ENCODE measurements around the gene LRCH1.

Gene LRCH1

GRCh38 chr13:46659413-46660065 is 106.6 kb downstream of the LRCH1 start:
- Histone ChIP-seq H3K27ac (no peak overlapping the region), H3K79me2 (ENCODE audit: insufficient read depth, low read depth) (peaks cover 10% of the 10 kb centered on the region; the same call in 1 of the 2 replicates)
- TF ChIP-seq CTCF (conservative IDR thresholded peaks at IDR 0.05; ENCODE audit: low read depth, low read length), result no peak

GRCh38 chr13:46660416-46660815 is 107.4 kb downstream of the LRCH1 start:
- H3K4me1 ChIP-seq (ENCODE audit: low read depth, poor library complexity, severe bottlenecking), result peaks cover 54% of the 10 kb centered on the region
- H3K27ac ChIP-seq, result no peak overlapping the region
- TF ChIP-seq CTCF (conservative IDR thresholded peaks at IDR 0.05; ENCODE audit: low read depth, low read length), result no peak
- H3K36me3 ChIP-seq (ENCODE audit: insufficient read depth), result no peaks in the 10 kb centered on the region
- H3K27me3 ChIP-seq (ENCODE audit: insufficient read depth, low read depth), result no peaks in the 10 kb centered on the region
- H4K20me1 ChIP-seq (ENCODE audit: insufficient read depth), result no peaks in the 10 kb centered on the region
- H3K9ac ChIP-seq, result no peak overlapping the region
- H3K4me2 ChIP-seq, result no peak overlapping the region
- no peak overlapping the region for H3K4me3 ChIP-seq (IDR thresholded peaks at IDR 0.05; ENCODE audit: insufficient read depth, low read depth, low read length)
- H3K79me2 ChIP-seq (ENCODE audit: insufficient read depth, low read depth), result peaks cover 15% of the 10 kb centered on the region; the same call in 1 of the 2 replicates
- no peak overlapping the region for H2AFZ ChIP-seq (ENCODE audit: low read depth)

More at GRCh38 chr13:46659413-46660065, 106.6 kb downstream of the LRCH1 start:
- Histone ChIP-seq H3K9ac (no peak overlapping the region), H3K4me1 (ENCODE audit: low read depth, poor library complexity, severe bottlenecking) (peaks cover 46% of the 10 kb centered on the region), H3K27me3 (ENCODE audit: insufficient read depth, low read depth) (no peaks in the 10 kb centered on the region), H3K36me3 (ENCODE audit: insufficient read depth) (no peaks in the 10 kb centered on the region), H3K4me2 (no peak overlapping the region), H3K4me3 (IDR thresholded peaks at IDR 0.05; ENCODE audit: insufficient read depth, low read depth, low read length) (no peak overlapping the region), H2AFZ (ENCODE audit: low read depth) (no peak overlapping the region), H4K20me1 (ENCODE audit: insufficient read depth) (no peaks in the 10 kb centered on the region)

- Histone ChIP-seq H2AFZ (ENCODE audit: low read depth) (no peak overlapping the region), H3K79me2 (ENCODE audit: insufficient read depth, low read depth) (peaks cover 19% of the 10 kb centered on the region; the same call in 1 of the 2 replicates), H3K4me2 (no peak overlapping the region), H3K36me3 (ENCODE audit: insufficient read depth) (no peaks in the 10 kb centered on the region), H3K4me1 (ENCODE audit: low read depth, poor library complexity, severe bottlenecking) (peaks cover 59% of the 10 kb centered on the region), H3K4me3 (IDR thresholded peaks at IDR 0.05; ENCODE audit: insufficient read depth, low read depth, low read length) (no peak overlapping the region), H3K27ac (no peak overlapping the region), H3K27me3 (ENCODE audit: insufficient read depth, low read depth) (no peaks in the 10 kb centered on the region), H3K9ac (no peak overlapping the region), H4K20me1 (ENCODE audit: insufficient read depth) (no peaks in the 10 kb centered on the region)
- no peak for TF ChIP-seq CTCF (conservative IDR thresholded peaks at IDR 0.05; ENCODE audit: low read depth, low read length)
Measured at GRCh38 chr13:46660857-46661256, 107.9 kb downstream of the LRCH1 start.

GRCh38 chr13:46662690-46663089 is 109.7 kb downstream of the LRCH1 start:
- H2AFZ ChIP-seq (ENCODE audit: low read depth), result no peak overlapping the region
- no peak overlapping the region for H3K4me3 ChIP-seq (IDR thresholded peaks at IDR 0.05; ENCODE audit: insufficient read depth, low read depth, low read length)
- H3K27me3 ChIP-seq (ENCODE audit: insufficient read depth, low read depth), result no peaks in the 10 kb centered on the region
- peaks cover 59% of the 10 kb centered on the region for H3K4me1 ChIP-seq (ENCODE audit: low read depth, poor library complexity, severe bottlenecking)
- TF ChIP-seq CTCF (conservative IDR thresholded peaks at IDR 0.05; ENCODE audit: low read depth, low read length), result no peak
- H3K79me2 ChIP-seq (ENCODE audit: insufficient read depth, low read depth), result peaks cover 28% of the 10 kb centered on the region; the same call in 1 of the 2 replicates
- H3K27ac ChIP-seq, result no peak overlapping the region; the same call in 1 of the 2 replicates
- no peaks in the 10 kb centered on the region for H4K20me1 ChIP-seq (ENCODE audit: insufficient read depth)
- no peaks in the 10 kb centered on the region for H3K36me3 ChIP-seq (ENCODE audit: insufficient read depth)
- no peak overlapping the region for H3K9ac ChIP-seq
- H3K4me2 ChIP-seq, result peak overlapping the region; percentile 54

All from KMS-11 (cell line).